ENCODE results near the gene EFR3B.
"Not testable (repeated sequence)": the region's sequence is repeated elsewhere in the genome, so short reads cannot be mapped to it uniquely, and the experiment has no call there.

The EFR3B gene

GRCh38 chr2:25104736-25105135 lies 62.9 kb downstream of the EFR3B start:
- no peak for DNase-seq (ENCODE audit: low read depth in 2 of 2)

GRCh38 chr2:25105336-25106085 lies 63.6 kb downstream of the EFR3B start:
- DNase-seq (ENCODE audit: low read depth in 2 of 2) = no peak

- no peak for DNase-seq (ENCODE audit: low read depth in 2 of 2)
These were observed 67.9 kb downstream of the EFR3B start for GRCh38 chr2:25109822-25110221.

- no peak for DNase-seq (ENCODE audit: low read depth in 2 of 2)
These were observed 70.2 kb downstream of the EFR3B start for GRCh38 chr2:25112113-25112512.

GRCh38 chr2:25115249-25115883 lies 73.5 kb downstream of the EFR3B start:
- DNase-seq (ENCODE audit: low read depth in 2 of 2) = no peak

GRCh38 chr2:25115902-25116301 lies 74.0 kb downstream of the EFR3B start:
- DNase-seq (ENCODE audit: low read depth in 2 of 2) = no peak

- no peak for DNase-seq (ENCODE audit: low read depth in 2 of 2)
These were observed 75.1 kb downstream of the EFR3B start for GRCh38 chr2:25116956-25117355.

- no peak for DNase-seq (ENCODE audit: low read depth in 2 of 2)
These were observed 77.4 kb downstream of the EFR3B start for GRCh38 chr2:25119263-25119662.

GRCh38 chr2:25122367-25122766 lies 80.5 kb downstream of the EFR3B start:
- DNase-seq (ENCODE audit: low read depth in 2 of 2) = no peak

GRCh38 chr2:25123682-25124081 lies 81.8 kb downstream of the EFR3B start:
- DNase-seq (ENCODE audit: low read depth in 2 of 2) = no peak

- DNase-seq (ENCODE audit: low read depth in 2 of 2) = no peak
These were observed 83.3 kb downstream of the EFR3B start for GRCh38 chr2:25125189-25125588.

- no peak for DNase-seq (ENCODE audit: low read depth in 2 of 2)
These were observed 84.1 kb downstream of the EFR3B start for GRCh38 chr2:25125976-25126375.

- not testable (repeated sequence) for DNase-seq (ENCODE audit: low read depth in 2 of 2)
These were observed 85.2 kb downstream of the EFR3B start for GRCh38 chr2:25127071-25127470.

- no peak for DNase-seq (ENCODE audit: low read depth in 2 of 2)
These were observed 85.8 kb downstream of the EFR3B start for GRCh38 chr2:25127646-25128045.

- DNase-seq (ENCODE audit: low read depth in 2 of 2) = no peak
These were observed 88.1 kb downstream of the EFR3B start for GRCh38 chr2:25129901-25130520.

- DNase-seq (ENCODE audit: low read depth in 2 of 2) = no peak
These were observed 89.3 kb downstream of the EFR3B start for GRCh38 chr2:25131253-25131566.

GRCh38 chr2:25131567-25132298 lies 89.9 kb downstream of the EFR3B start:
- no peak for DNase-seq (ENCODE audit: low read depth in 2 of 2)

- no peak for DNase-seq (ENCODE audit: low read depth in 2 of 2)
These were observed 90.4 kb downstream of the EFR3B start for GRCh38 chr2:25132299-25132635.

GRCh38 chr2:25132693-25133092 lies 90.8 kb downstream of the EFR3B start:
- DNase-seq (ENCODE audit: low read depth in 2 of 2) = no peak

GRCh38 chr2:25140535-25140934 lies 98.7 kb downstream of the EFR3B start:
- DNase-seq (ENCODE audit: low read depth in 2 of 2) = not testable (repeated sequence)

- no peak for DNase-seq (ENCODE audit: low read depth in 2 of 2)
These were observed 99.2 kb downstream of the EFR3B start for GRCh38 chr2:25141120-25141519.

- DNase-seq (ENCODE audit: low read depth in 2 of 2) = no peak
These were observed 103.9 kb downstream of the EFR3B start for GRCh38 chr2:25145803-25146202.

GRCh38 chr2:25146896-25147295 lies 105.0 kb downstream of the EFR3B start:
- DNase-seq (ENCODE audit: low read depth in 2 of 2) = no peak

Measured in activated CD4-positive, alpha-beta T cell treated with anti-CD3 and anti-CD28 coated beads for 24 hours (primary cell).